Right lobe of liver (tissue), 6 donors: Measurements from ENCODE around the gene STING1. TPM values are rescaled to one million over a fixed set of nuclear protein-coding genes. Genes with fewer than 3 reads are reported as not detected.
A peak's percentile ranks its signal among the peaks of the same experiment; 100 is the strongest.
"Not testable (repeated sequence)": the region's sequence is repeated elsewhere in the genome, so short reads cannot be mapped to it uniquely, and the experiment has no call there.

Experiments used
- ATAC-seq, 4 donors: fragments of 200-7000 bp; cut with Tn5 transposase; one replicate each; pipeline ENCODE4 v1.9.1; 2020; ENCODE audit warnings: mild to moderate bottlenecking in 4 of 4, moderate library complexity in 4 of 4
- DNase-seq, 3 donors: peaks; one replicate each; pipeline ENCODE4 v3.0.0-alpha.2; 2020
- H3K27ac ChIP-seq, 3 donors: fragments of 200-600 bp; one replicate each; pipeline ENCODE4 v1.8.0; 2022
- H3K27me3 ChIP-seq, 2 donors: fragments of 200-600 bp; one replicate each; pipeline ENCODE4 v1.8.0; 2022
- H3K36me3 ChIP-seq, 4 donors: fragments of 200-600 bp; sonication (generic) in 1 of 4; one replicate each; pipeline versions ENCODE4 v1.5.1 to v1.8.0; 2017 to 2022; ENCODE audit warnings: control low read depth in 1 of 4
- H3K4me1 ChIP-seq, 4 donors: fragments of 200-600 bp; sonication (generic) in 1 of 4; one replicate each; pipeline versions ENCODE4 v1.5.1 to v1.8.0; 2017 to 2022; ENCODE audit warnings: control low read depth in 1 of 4
- H3K4me3 ChIP-seq, 3 donors: fragments of 200-600 bp; one replicate each; pipeline ENCODE4 v1.8.0; 2022
- H3K9me3 ChIP-seq, 4 donors: fragments of 200-600 bp; sonication (generic) in 1 of 4; one replicate each; pipeline versions ENCODE4 v1.5.1 to v1.8.0; 2017 to 2022; ENCODE audit warnings: control low read depth in 1 of 4
- CTCF ChIP-seq, 4 donors: fragments of 200-600 bp in 3 of 4; fragments of 450-650 bp in 1 of 4; IDR thresholded peaks; one replicate each; pipeline versions ENCODE4 v1.5.1 to v1.8.0; 2016 to 2022; ENCODE audit warnings: antibody characterized with exemption in 4 of 4, mild to moderate bottlenecking in 2 of 4
- POLR2A ChIP-seq: fragments of 450-650 bp; IDR thresholded peaks from one replicate; pipeline ENCODE4 v1.6.1; 2017; ENCODE audit warnings: antibody characterized with exemption, mild to moderate bottlenecking
- WGBS: methylation state at CpG from one replicate; pipeline ENCODE4 v1.1.6; 2018; ENCODE audit warnings: low coverage, low lambda C conversion rate; ENCODE audit not compliant: insufficient coverage; ENCODE audit errors: missing lambda C conversion rate; 5-methylcytosine and 5-hydroxymethylcytosine counted together
- intact Hi-C, 2 donors: fragments of 100-400 bp; cut with DNase I; formaldehyde crosslinking; loops; one replicate each; pipeline versions ENCODE4 v1.11.2 to v1.14.1; 2022
- total RNA-seq, 6 experiments: library from RNA; depleted of rRNA in 2 of 6; stranded (reverse); fragments of >200 nt in 2 of 6; fragmentation: NEBNext Ultra II Directional in 3 of 6; extraction: Animal tissue kit (Norgen Biotek cat#: 25700) in 3 of 6; gene quantifications; one replicate each; pipeline versions ENCODE4 v1.1.0 to v1.2.4, GENCODE V29; 2016 to 2023
- donor health status: DM: no; HTN: yes; CAD: no.
- donor health status: DM: no; HTN: no; CAD: no.
- donor health status: DM: no; HTN: no; CAD: no.
- donor health status: DM: no; HTN: yes; CAD: no.
- donor health status: DM: no; HTN: yes; CAD: no.

STING1 gene
- total RNA-seq, 6 experiments from 2014 or later, result 4.9 to 11.3 (median 7.0) TPM

DNA sequence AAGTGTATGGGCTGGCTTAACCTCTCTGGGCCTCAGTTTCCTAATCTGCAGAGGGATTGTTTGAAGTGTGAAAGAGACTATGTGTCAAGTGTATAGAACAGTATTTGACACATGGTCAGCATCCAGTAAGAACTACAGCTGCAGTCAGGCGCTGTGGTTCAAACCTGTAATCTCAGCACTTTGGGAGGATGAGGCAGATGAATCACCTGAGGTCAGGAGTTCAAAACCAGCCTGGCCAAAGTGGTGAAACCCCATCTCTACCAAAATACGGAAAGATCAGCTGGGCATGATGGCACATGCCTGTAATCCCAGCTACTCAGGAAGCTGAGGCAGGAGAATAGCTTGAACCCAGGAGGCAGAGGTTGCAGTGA, 31.9 kb upstream of the STING1 start:
- DNase-seq, result no peak
- H3K27me3 ChIP-seq, result no peaks in the 10 kb centered on the region
- H3K4me3 ChIP-seq, result no peak overlapping the region
- 81% methylated on average over 2 of the region's 2 CpGs for WGBS
- no peaks in the 10 kb centered on the region for H3K9me3 ChIP-seq
- intact Hi-C loops, result loop anchor here (5.0 kb wide), 2 partner anchors 87 to 92 kb away; no protein-coding TSS in a partner anchor
- no peaks in the 10 kb centered on the region for H3K4me1 ChIP-seq
- no peaks in the 10 kb centered on the region for H3K36me3 ChIP-seq
- no peak for TF ChIP-seq CTCF (IDR thresholded peaks at IDR 0.05)
- no peak for TF ChIP-seq POLR2A
- no peak for ATAC-seq
- no peak overlapping the region for H3K27ac ChIP-seq

DNA sequence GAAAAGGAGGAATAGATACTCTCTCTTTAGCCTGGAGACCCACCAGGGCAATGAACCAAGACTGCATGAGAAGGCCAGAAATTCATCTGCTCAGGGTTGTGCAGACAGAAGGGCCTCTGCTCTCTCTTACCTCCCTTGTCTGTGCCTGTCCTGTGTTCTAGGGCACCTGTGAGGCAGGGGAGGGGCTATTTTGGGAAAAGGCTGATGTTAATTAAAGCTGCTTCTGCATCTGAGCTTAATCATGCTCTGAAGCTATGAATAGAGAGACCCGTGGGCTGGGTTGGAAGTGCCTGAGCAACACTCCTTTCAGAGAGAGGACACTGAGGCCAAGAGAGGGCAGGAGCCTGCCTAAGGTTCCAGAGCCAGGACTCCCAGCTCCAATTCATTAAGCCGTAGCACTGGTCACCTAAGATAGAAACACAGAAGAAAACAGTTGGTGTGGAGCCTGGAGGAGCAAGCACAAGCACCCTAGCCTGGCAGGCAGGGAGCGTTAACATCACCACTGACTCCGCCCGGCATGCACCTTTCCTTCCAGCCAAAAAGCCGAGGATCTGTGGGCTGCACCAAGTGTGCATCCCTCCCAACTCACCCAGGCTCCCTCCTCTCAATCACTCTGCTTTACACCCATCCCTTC, 31.4 kb upstream of the STING1 start:
- Histone ChIP-seq H3K27ac (no peak overlapping the region), H3K36me3 (no peaks in the 10 kb centered on the region), H3K4me3 (no peak overlapping the region), H3K27me3 (no peaks in the 10 kb centered on the region), H3K9me3 (no peaks in the 10 kb centered on the region), H3K4me1 (no peaks in the 10 kb centered on the region)
- TF ChIP-seq CTCF (IDR thresholded peaks at IDR 0.05) (no peak), POLR2A (no peak)
- intact Hi-C loops, result loop anchor here (5.0 kb wide), 2 partner anchors 87 to 92 kb away; no protein-coding TSS in a partner anchor
- DNase-seq, result no peak
- 71% methylated on average over 1 of the region's 6 CpGs for WGBS
- no peak for ATAC-seq

DNA sequence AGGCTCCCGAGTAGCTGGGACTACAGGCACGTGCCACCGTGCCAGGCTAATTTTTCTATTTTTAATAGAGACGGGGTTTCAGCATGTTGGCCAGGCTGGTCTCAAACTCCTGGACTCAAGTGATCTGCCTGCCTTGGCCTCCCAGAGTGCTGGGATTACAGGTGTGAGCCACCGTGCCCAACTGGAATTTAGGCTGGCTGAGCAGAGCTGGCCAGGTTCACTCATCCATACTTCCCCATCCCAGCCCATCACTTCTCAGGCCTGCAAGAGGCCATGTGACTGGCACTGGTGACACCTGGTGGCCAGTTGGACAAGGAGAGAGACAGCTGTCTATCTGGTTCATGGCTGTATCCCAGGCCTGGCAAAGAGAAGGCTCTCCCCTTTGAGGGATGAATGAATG, 30.9 kb upstream of the STING1 start:
- H3K36me3 ChIP-seq, H3K4me3 ChIP-seq, H3K4me1 ChIP-seq, H3K27ac ChIP-seq, H3K27me3 ChIP-seq, H3K9me3 ChIP-seq: not testable (repeated sequence)
- DNase-seq (peak; percentile 85 to 87 (median 86)), ATAC-seq (peak; percentile 83 to 92 (median 86))
- WGBS, result 68% methylated on average over 5 of the region's 5 CpGs
- peak; percentile 75 to 86 (median 78) for TF ChIP-seq CTCF (IDR thresholded peaks at IDR 0.05)
- intact Hi-C loops, result loop anchor here (5.0 kb wide), 2 partner anchors 86 to 91 kb away; no protein-coding TSS in a partner anchor

- no peak for TF ChIP-seq CTCF (IDR thresholded peaks at IDR 0.05)
- no peak for TF ChIP-seq POLR2A
- Histone ChIP-seq H3K27ac (no peak overlapping the region), H3K4me3 (no peak overlapping the region), H3K36me3 (no peaks in the 10 kb centered on the region), H3K4me1 (no peaks in the 10 kb centered on the region), H3K27me3 (no peaks in the 10 kb centered on the region), H3K9me3 (no peaks in the 10 kb centered on the region)
- ATAC-seq (no peak), DNase-seq (no peak)
- WGBS, result 66% methylated on average over 6 of the region's 6 CpGs
- intact Hi-C loops, result loop anchor here (5.0 kb wide), 2 partner anchors 86 to 91 kb away; no protein-coding TSS in a partner anchor
These were observed 30.3 kb upstream of the STING1 start for GRCh38 chr5:139512786-139513390.

DNA sequence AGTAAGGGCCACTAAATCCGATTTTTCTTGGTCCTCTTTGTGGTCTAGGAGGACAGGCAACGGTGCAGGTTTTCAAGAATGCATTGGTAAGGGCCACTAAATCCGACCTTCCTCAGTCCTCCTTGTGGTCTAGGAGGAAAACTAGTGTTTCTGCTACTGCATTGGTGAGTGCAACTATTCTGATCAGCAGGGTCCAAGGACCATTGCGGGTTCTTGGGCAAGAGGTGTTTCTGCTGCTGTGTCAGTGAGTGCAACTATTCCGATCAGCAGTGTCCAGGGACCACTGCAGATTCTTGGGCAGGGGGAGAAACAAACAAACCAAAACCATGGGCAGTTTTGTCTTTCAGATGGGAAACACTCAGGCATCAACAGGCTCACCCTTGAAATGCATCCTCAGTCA, 22.2 kb upstream of the STING1 start:
- ATAC-seq, H3K4me3 ChIP-seq, intact Hi-C loops, H3K27me3 ChIP-seq, H3K9me3 ChIP-seq, DNase-seq, H3K27ac ChIP-seq, H3K4me1 ChIP-seq, H3K36me3 ChIP-seq: not testable (repeated sequence)
- WGBS, result 72% methylated on average over 3 of the region's 5 CpGs

GRCh38 chr5:139503879-139504278, 21.3 kb upstream of the STING1 start:
- H3K4me3 ChIP-seq, DNase-seq, H3K36me3 ChIP-seq, H3K9me3 ChIP-seq, H3K4me1 ChIP-seq, intact Hi-C loops, H3K27ac ChIP-seq, H3K27me3 ChIP-seq, ATAC-seq: not testable (repeated sequence)
- WGBS, result 61% methylated on average over 6 of the region's 15 CpGs

DNA sequence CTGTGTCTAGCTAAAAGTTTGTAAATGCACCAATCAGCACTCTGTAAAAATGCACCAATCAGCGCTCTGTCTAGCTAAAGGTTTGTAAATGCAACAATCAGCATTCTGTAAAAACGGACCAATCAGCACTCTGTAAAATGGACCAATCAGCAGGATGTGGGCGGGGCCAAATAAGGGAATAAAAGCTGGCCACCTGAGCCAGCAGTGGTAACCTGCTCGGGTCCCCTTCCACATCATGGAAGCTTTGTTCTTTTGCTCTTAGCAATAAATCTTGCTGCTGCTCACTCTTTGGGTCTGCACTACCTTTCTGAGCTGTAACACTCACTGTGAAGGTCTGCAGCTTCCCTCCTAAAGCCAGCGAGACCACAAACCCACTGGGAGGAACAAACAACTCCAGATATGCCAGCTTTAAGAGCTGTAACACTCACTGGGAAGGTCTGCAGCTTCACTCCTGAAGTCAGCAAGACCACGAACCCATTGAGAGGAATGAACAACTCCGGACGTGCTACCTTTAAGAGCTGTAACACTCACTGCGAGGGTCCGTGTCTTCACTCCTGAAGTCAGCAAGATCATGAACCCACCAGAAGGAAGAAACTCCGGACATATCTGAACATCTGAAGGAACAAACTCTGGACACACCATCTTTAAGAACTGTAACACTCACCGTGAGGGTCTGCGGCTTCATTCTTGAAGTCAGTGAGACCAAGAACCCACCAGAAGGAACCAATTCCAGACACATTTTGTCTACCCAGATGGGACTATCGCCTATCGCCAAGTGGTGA, 20.7 kb upstream of the STING1 start:
- ATAC-seq, H3K4me3 ChIP-seq, intact Hi-C loops, H3K27me3 ChIP-seq, DNase-seq, H3K9me3 ChIP-seq, H3K36me3 ChIP-seq, H3K4me1 ChIP-seq, H3K27ac ChIP-seq: not testable (repeated sequence)
- 79% methylated on average over 9 of the region's 15 CpGs for WGBS
